ENCODE measurements around the gene SOX13.

The SOX13 gene

GRCh38 chr1:204146965-204147364 lies 74.0 kb downstream of the SOX13 start:
- no peak overlapping the region for H3K4me3 ChIP-seq (ENCODE audit: low read depth, low read length)
- TF ChIP-seq CTCF (IDR thresholded peaks at IDR 0.05; ENCODE audit: low read depth, low read length, missing control alignments): no peak
- DNase-seq (ENCODE audit: low read depth): no peak

GRCh38 chr1:204147406-204148383 lies 74.8 kb downstream of the SOX13 start:
- no peak overlapping the region for H3K4me3 ChIP-seq (ENCODE audit: low read depth, low read length)
- DNase-seq (ENCODE audit: low read depth): no peak
- TF ChIP-seq CTCF (IDR thresholded peaks at IDR 0.05; ENCODE audit: low read depth, low read length, missing control alignments): no peak

- DNase-seq (ENCODE audit: low read depth): no peak
- TF ChIP-seq CTCF (IDR thresholded peaks at IDR 0.05; ENCODE audit: low read depth, low read length, missing control alignments): no peak
- no peak overlapping the region for H3K4me3 ChIP-seq (ENCODE audit: low read depth, low read length)
Observed at GRCh38 chr1:204149107-204149506, 76.2 kb downstream of the SOX13 start.

- no peak for DNase-seq (ENCODE audit: low read depth)
- H3K4me3 ChIP-seq (ENCODE audit: low read depth, low read length): no peak overlapping the region
- TF ChIP-seq CTCF (IDR thresholded peaks at IDR 0.05; ENCODE audit: low read depth, low read length, missing control alignments): no peak
Observed at GRCh38 chr1:204149635-204150565, 77.0 kb downstream of the SOX13 start.

GRCh38 chr1:204150702-204151551 lies 78.0 kb downstream of the SOX13 start:
- H3K4me3 ChIP-seq (ENCODE audit: low read depth, low read length): no peak overlapping the region; the same call in 1 of the 2 replicates

More at GRCh38 chr1:204150702-204151551, 78.0 kb downstream of the SOX13 start:
- DNase-seq (ENCODE audit: low read depth): no peak
- TF ChIP-seq CTCF (IDR thresholded peaks at IDR 0.05; ENCODE audit: low read depth, low read length, missing control alignments): no peak
